H1 (cell line): ENCODE measurements around the gene LPP. TPM values are rescaled to one million over a fixed set of nuclear protein-coding genes. Genes with fewer than 3 reads are reported as not detected.

Experiments used
- CTCF ChIA-PET: fragments of 300-600 bp; sonication (Branson Sonifier 250); formaldehyde crosslinking; loops from one replicate; lab custom pipeline; 2021; ENCODE audit not compliant: partially characterized antibody; lab: Charles Lee
- POLR2A ChIA-PET: fragments of 300-600 bp; sonication (Branson Sonifier 250); formaldehyde crosslinking; loops from one replicate; lab custom pipeline; 2021; ENCODE audit warnings: inconsistent platforms; ENCODE audit not compliant: partially characterized antibody; lab: Charles Lee
- DNase-seq, 2 experiments: peaks; one replicate each; pipeline versions ENCODE4 v3.0.0 to v3.0.0-alpha.2; 2010 to 2022; ENCODE audit warnings: low spot score in 2 of 2, low read depth in 1 of 2, mixed read lengths in 1 of 2
- FAIRE-seq: peaks from 2 replicates; lab custom pipeline; 2011; peaks lifted over from hg19 to GRCh38; lab: Jason Lieb, UNC
- H2AFZ ChIP-seq: 2 replicates; pipeline ENCODE4 v1.8.1; 2012; ENCODE audit warnings: low read length, inconsistent platforms
- H2AK5ac ChIP-seq: 2 replicates; pipeline ENCODE4 v1.6.1; 2013; ENCODE audit warnings: low read depth, low read length
- H2BK120ac ChIP-seq: replicated peaks from 2 replicates; pipeline ENCODE3; 2013; ENCODE audit warnings: low read depth, low read length, inconsistent platforms
- H2BK12ac ChIP-seq: 2 replicates; pipeline ENCODE4 v1.6.1; 2013; ENCODE audit warnings: low read depth, low read length
- H2BK15ac ChIP-seq: 2 replicates; pipeline ENCODE4 v1.6.1; 2013; ENCODE audit warnings: low read length
- H2BK20ac ChIP-seq: 2 replicates; pipeline ENCODE4 v1.6.1; 2013; ENCODE audit warnings: low read length
- H2BK5ac ChIP-seq: 2 replicates; pipeline ENCODE4 v1.6.1; 2013; ENCODE audit warnings: low read depth, low read length
- H3K14ac ChIP-seq: 2 replicates; pipeline ENCODE4 v1.6.1; 2013; ENCODE audit warnings: inconsistent platforms; ENCODE audit not compliant: insufficient read length
- H3K18ac ChIP-seq: 2 replicates; pipeline ENCODE4 v1.6.1; 2013; ENCODE audit warnings: low read length; ENCODE audit errors: extremely low read depth
- H3K23ac ChIP-seq: 2 replicates; pipeline ENCODE4 v1.6.1; 2013; ENCODE audit warnings: inconsistent platforms; ENCODE audit not compliant: insufficient read length
- H3K23me2 ChIP-seq: 2 replicates; pipeline ENCODE4 v1.6.1; 2013; ENCODE audit warnings: low read depth, low read length
- H3K27ac ChIP-seq: 2 replicates; pipeline ENCODE4 v1.6.1; 2011; ENCODE audit warnings: low read depth, low read length, inconsistent platforms
- H3K27me3 ChIP-seq, 4 experiments: replicated peaks in 1 of 4; 1 replicate in 1 of 4; 2 replicates in 3 of 4; pipeline versions ENCODE4 v1.6.1 to v1.8.1; 2011 to 2013; ENCODE audit warnings: low read length in 3 of 4, mild to moderate bottlenecking in 3 of 4, inconsistent platforms in 2 of 4, mixed read lengths in 2 of 4, moderate library complexity in 1 of 4; ENCODE audit not compliant: control insufficient read depth in 3 of 4, insufficient read depth in 3 of 4; ENCODE audit errors: extremely low read depth in 1 of 4
- H3K36me3 ChIP-seq, 4 experiments: 2 replicates each; pipeline versions ENCODE4 v1.6.1 to v1.8.1; 2011 to 2013; ENCODE audit warnings: mild to moderate bottlenecking in 4 of 4, low read length in 3 of 4, moderate library complexity in 2 of 4, control low read depth in 1 of 4, inconsistent platforms in 1 of 4; ENCODE audit not compliant: insufficient read depth in 4 of 4, control insufficient read depth in 2 of 4
- H3K4ac ChIP-seq: replicated peaks from 2 replicates; pipeline ENCODE3; 2013; ENCODE audit warnings: low read length, low read depth, mixed read lengths, inconsistent platforms; ENCODE audit not compliant: insufficient read length
- H3K4me1 ChIP-seq, 4 experiments: replicated peaks in 1 of 4; 1 replicate in 1 of 4; 2 replicates in 3 of 4; pipeline versions ENCODE4 v1.6.1 to v1.8.1; 2011 to 2013; ENCODE audit warnings: low read length in 3 of 4, inconsistent platforms in 2 of 4, mixed read lengths in 1 of 4; ENCODE audit not compliant: insufficient read depth in 4 of 4, control insufficient read depth in 3 of 4
- H3K4me2 ChIP-seq, 2 experiments: 2 replicates each; pipeline versions ENCODE4 v1.6.1 to v1.8.1; 2011 to 2013; ENCODE audit warnings: low read depth in 2 of 2, low read length in 2 of 2, control low read depth in 1 of 2, inconsistent platforms in 1 of 2, mild to moderate bottlenecking in 1 of 2; ENCODE audit not compliant: insufficient read depth in 1 of 2
- H3K4me3 ChIP-seq, 4 experiments: fragments of 200-600, 300-600 bp in 1 of 4; sonication (generic), shearing (Covaris generic), sonication (Bioruptor Twin) in 1 of 4; 2 replicates each; pipeline versions ENCODE4 v1.5.1 to v1.8.1; 2011 to 2016; ENCODE audit warnings: low read length in 4 of 4, low read depth in 3 of 4, control low read depth in 2 of 4, inconsistent platforms in 2 of 4, mild to moderate bottlenecking in 2 of 4, mixed read lengths in 1 of 4, moderate library complexity in 1 of 4; ENCODE audit not compliant: insufficient read depth in 2 of 4; ENCODE audit errors: extremely low read depth in 1 of 4
- H3K56ac ChIP-seq: replicated peaks from 2 replicates; pipeline ENCODE3; 2013; ENCODE audit warnings: low read depth, mild to moderate bottlenecking, mixed read lengths, low read length, inconsistent platforms; ENCODE audit not compliant: insufficient read length
- H3K79me1 ChIP-seq: 2 replicates; pipeline ENCODE4 v1.6.1; 2013; ENCODE audit warnings: low read depth, low read length, control low read depth
- H3K79me2 ChIP-seq, 2 experiments: 2 replicates each; pipeline versions ENCODE4 v1.6.1 to v1.8.1; 2012 to 2013; ENCODE audit warnings: low read length in 2 of 2, mild to moderate bottlenecking in 2 of 2, inconsistent platforms in 1 of 2; ENCODE audit not compliant: insufficient read depth in 2 of 2, control insufficient read depth in 1 of 2
- H3K9ac ChIP-seq, 4 experiments: replicated peaks in 1 of 4; 1 replicate in 1 of 4; 2 replicates in 3 of 4; pipeline versions ENCODE4 v1.6.1 to v1.8.1; 2011 to 2013; ENCODE audit warnings: low read depth in 3 of 4, low read length in 3 of 4, control low read depth in 2 of 4, mild to moderate bottlenecking in 2 of 4, moderate library complexity in 2 of 4, inconsistent platforms in 1 of 4; ENCODE audit errors: extremely low read depth in 1 of 4
- H3K9me3 ChIP-seq, 2 experiments: 2 replicates each; pipeline versions ENCODE4 v1.6.1 to v1.8.1; 2012 to 2013; ENCODE audit warnings: mild to moderate bottlenecking in 2 of 2, moderate library complexity in 2 of 2, control low read depth in 1 of 2, inconsistent platforms in 1 of 2, low read depth in 1 of 2, low read length in 1 of 2, mixed read lengths in 1 of 2; ENCODE audit not compliant: insufficient read depth in 2 of 2
- H4K20me1 ChIP-seq, 2 experiments: replicated peaks in 1 of 2; 2 replicates each; pipeline versions ENCODE3 to v1.8.1; 2011 to 2013; ENCODE audit warnings: inconsistent platforms in 2 of 2, low read length in 2 of 2, mild to moderate bottlenecking in 1 of 2; ENCODE audit not compliant: insufficient read depth in 2 of 2, control insufficient read depth in 1 of 2
- H4K5ac ChIP-seq: 2 replicates; pipeline ENCODE4 v1.6.1; 2013; ENCODE audit warnings: low read length, low read depth, mixed read lengths, inconsistent platforms; ENCODE audit not compliant: insufficient read length
- H4K8ac ChIP-seq: 2 replicates; pipeline ENCODE4 v1.8.0; 2013; ENCODE audit warnings: mild to moderate bottlenecking, moderate library complexity, low read length, inconsistent platforms; ENCODE audit not compliant: insufficient read depth; ENCODE audit errors: extremely low read depth
- H4K91ac ChIP-seq: replicated peaks from 2 replicates; pipeline ENCODE3; 2013; ENCODE audit warnings: low read length, mixed read lengths, inconsistent platforms; ENCODE audit not compliant: insufficient read length
- ATF3 ChIP-seq: IDR thresholded peaks from 2 replicates; pipeline ENCODE4 v1.6.1; 2011; ENCODE audit warnings: low read depth, mild to moderate bottlenecking, low read length; ENCODE audit not compliant: insufficient read depth
- BRCA1 ChIP-seq: IDR thresholded peaks from 2 replicates; pipeline ENCODE4 v1.6.1; 2012; ENCODE audit warnings: low read depth, low read length, improper control_type of control experiment
- GTF2F1 ChIP-seq: IDR thresholded peaks from 2 replicates; pipeline ENCODE4 v1.6.1; 2012; ENCODE audit warnings: low read depth, low read length, improper control_type of control experiment, borderline replicate concordance
- MAX ChIP-seq: IDR thresholded peaks from 2 replicates; pipeline ENCODE4 v1.6.1; 2012; ENCODE audit warnings: inconsistent platforms
- POU5F1 ChIP-seq: IDR thresholded peaks from 2 replicates; pipeline ENCODE4 v1.6.1; 2011; ENCODE audit warnings: low read depth, mild to moderate bottlenecking, low read length, moderate library complexity
- RFX5 ChIP-seq: IDR thresholded peaks from 2 replicates; pipeline ENCODE4 v1.6.1; 2011; ENCODE audit warnings: low read depth, low read length, improper control_type of control experiment, borderline replicate concordance
- SRF ChIP-seq: IDR thresholded peaks from 2 replicates; pipeline ENCODE4 v1.6.1; 2011; ENCODE audit warnings: mild to moderate bottlenecking, low read depth, low read length, moderate library complexity
- SUZ12 ChIP-seq: fragments of 200-600 bp; sonication (generic); IDR thresholded peaks from 2 replicates; pipeline ENCODE4 v1.6.1; 2012; ENCODE audit warnings: mild to moderate bottlenecking, inconsistent platforms, low read length, moderate library complexity, mixed read lengths
- whole genome bisulfite sequencing, 2 experiments: shearing (Covaris generic) in 1 of 2; methylation state at CpG; one replicate each; pipeline versions ENCODE4 v1.1.6 to v1.1.7; 2013 to 2015; ENCODE audit warnings: low lambda C conversion rate in 2 of 2, mixed read lengths in 2 of 2, inconsistent platforms in 1 of 2, low coverage in 1 of 2, missing lambda C conversion rate in 1 of 2; ENCODE audit not compliant: insufficient replicate concordance in 2 of 2, insufficient coverage in 1 of 2, insufficient read length in 1 of 2; ENCODE audit errors: extremely low coverage in 1 of 2, missing lambda C conversion rate in 1 of 2; 5-methylcytosine and 5-hydroxymethylcytosine counted together
- polyA plus RNA-seq, 7 experiments: library from polyadenylated mRNA; depleted of rRNA in 3 of 7; stranded (reverse) in 5 of 7; unstranded in 2 of 7; fragments of >200 nt in 5 of 7; fragments of 200-250 nt in 2 of 7; gene quantifications; 1 replicate in 5 of 7; 2 replicates in 1 of 7; 4 replicates in 1 of 7; pipeline versions ENCODE4 v1.2.1 to v1.2.3, GENCODE V29; 2011 to 2013; ENCODE audit warnings: missing spikeins in 2 of 7, mixed read lengths in 2 of 7
- total RNA-seq: library from RNA; stranded (reverse); fragmentation: NEBNext Ultra II Directional; extraction: Animal tissue kit (Norgen Biotek cat#: 25700); gene quantifications from 2 replicates; pipeline ENCODE4 v1.2.1, GENCODE V29; 2021

Gene LPP
- total and polyA plus RNA-seq, 2 of the 8 experiments (the other 6 are each of a cell fraction or from before 2014, with no cell fraction given), result 10.0 to 53.3 TPM

GRCh38 chr3:188439080-188439479 is 285.1 kb downstream of the LPP start:
- Histone ChIP-seq H3K27me3 (no peaks in the 10 kb centered on the region), H3K27ac (no peak overlapping the region), H3K4me3 (no peak overlapping the region), H3K79me1 (no peaks in the 10 kb centered on the region), H3K18ac (no peak overlapping the region), H2BK5ac (no peak overlapping the region), H2AFZ (no peak overlapping the region), H4K8ac (no peak overlapping the region), H3K36me3 (no peaks in the 10 kb centered on the region), H3K4me2 (no peak overlapping the region), H3K9ac (no peak overlapping the region), H4K5ac (no peak overlapping the region), H3K23me2 (no peaks in the 10 kb centered on the region), H3K4me1 (no peaks in the 10 kb centered on the region; a peak in 2 of 7 replicates), H2AK5ac (no peak overlapping the region), H2BK15ac (no peak overlapping the region), H4K20me1 (no peaks in the 10 kb centered on the region), H2BK120ac (no peak overlapping the region), H3K23ac (no peak overlapping the region), H3K4ac (no peak overlapping the region), H3K14ac (no peak overlapping the region), H2BK12ac (no peak overlapping the region), H3K56ac (no peak overlapping the region), H2BK20ac (no peak overlapping the region), H3K79me2 (no peaks in the 10 kb centered on the region), H3K9me3 (no peaks in the 10 kb centered on the region), H4K91ac (no peak overlapping the region)
- ChIA-PET POLR2A (no interaction called here), CTCF (interaction anchor here (0.6 kb wide), 1 partner anchor 226 kb away, joined by 5 read pairs; no protein-coding TSS in a partner anchor)
- 88% methylated on average over 5 of the region's 5 CpGs; no CpG with 5 or more reads in 1 of the 2 experiments for WGBS, 2 experiments
- no peak for FAIRE-seq
- no peak for DNase-seq
- TF ChIP-seq GTF2F1 (no peak), BRCA1 (no peak), SUZ12 (no peak), SRF (no peak), POU5F1 (no peak), MAX (no peak), ATF3 (no peak), RFX5 (no peak)
